HG03064 (cell line): ENCODE data around the gene TAMALIN.

Experiments used
- ATAC-seq: cut with Tn5 transposase; IDR thresholded peaks from one replicate; pipeline ENCODE4 v1.9.1; 2021; ENCODE audit warnings: low read depth; ENCODE audit not compliant: unreplicated experiment

Gene TAMALIN

GRCh38 chr12:52052468-52053186 lies 45.9 kb downstream of the TAMALIN start:
- ATAC-seq: no peak

DNA sequence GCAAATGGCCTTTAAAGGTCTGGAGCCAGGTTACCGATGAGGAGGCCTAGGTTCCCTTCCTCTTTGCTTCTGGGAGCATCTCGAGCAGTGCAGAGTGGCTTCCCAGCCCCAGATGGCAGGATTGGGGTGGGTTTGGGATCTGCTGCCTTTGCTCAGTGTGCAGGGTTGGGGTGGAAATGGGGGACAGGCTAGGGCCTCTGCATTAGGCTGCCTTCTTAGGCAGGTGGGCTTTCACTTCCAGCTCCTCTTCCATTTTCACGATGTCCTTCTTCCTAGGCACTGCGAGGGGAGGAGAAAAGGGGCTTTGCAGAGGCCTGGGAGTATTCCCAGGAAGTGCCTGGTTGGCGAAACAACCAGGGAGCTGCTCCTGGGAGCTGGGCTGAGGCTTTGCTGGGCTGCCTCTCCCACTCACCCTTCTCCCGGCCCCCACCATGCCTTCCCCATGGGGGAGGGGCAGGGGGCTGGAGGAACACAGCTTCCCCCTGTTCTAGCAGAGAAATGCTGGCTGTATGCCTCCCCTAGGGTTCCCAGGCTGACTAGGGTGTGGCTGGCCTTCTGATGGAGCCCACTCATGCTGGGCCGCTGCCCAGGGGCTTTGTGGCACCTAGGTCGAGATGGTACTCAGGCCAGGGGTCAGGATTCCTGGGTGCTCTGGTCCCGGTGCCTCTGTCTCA lies 46.9 kb downstream of the TAMALIN start:
- no peak for ATAC-seq

DNA sequence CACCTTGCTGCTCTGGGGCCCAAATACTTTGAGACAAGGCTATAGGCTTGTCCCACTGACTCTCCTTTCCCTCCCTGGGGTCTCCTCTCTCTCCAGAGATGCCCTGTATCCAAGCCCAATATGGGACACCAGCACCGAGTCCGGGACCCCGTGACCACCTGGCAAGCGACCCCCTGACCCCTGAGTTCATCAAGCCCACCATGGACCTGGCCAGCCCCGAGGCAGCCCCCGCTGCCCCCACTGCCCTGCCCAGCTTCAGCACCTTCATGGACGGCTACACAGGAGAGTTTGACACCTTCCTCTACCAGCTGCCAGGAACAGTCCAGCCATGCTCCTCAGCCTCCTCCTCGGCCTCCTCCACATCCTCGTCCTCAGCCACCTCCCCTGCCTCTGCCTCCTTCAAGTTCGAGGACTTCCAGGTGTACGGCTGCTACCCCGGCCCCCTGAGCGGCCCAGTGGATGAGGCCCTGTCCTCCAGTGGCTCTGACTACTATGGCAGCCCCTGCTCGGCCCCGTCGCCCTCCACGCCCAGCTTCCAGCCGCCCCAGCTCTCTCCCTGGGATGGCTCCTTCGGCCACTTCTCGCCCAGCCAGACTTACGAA lies 47.6 kb downstream of the TAMALIN start:
- no peak for ATAC-seq

DNA sequence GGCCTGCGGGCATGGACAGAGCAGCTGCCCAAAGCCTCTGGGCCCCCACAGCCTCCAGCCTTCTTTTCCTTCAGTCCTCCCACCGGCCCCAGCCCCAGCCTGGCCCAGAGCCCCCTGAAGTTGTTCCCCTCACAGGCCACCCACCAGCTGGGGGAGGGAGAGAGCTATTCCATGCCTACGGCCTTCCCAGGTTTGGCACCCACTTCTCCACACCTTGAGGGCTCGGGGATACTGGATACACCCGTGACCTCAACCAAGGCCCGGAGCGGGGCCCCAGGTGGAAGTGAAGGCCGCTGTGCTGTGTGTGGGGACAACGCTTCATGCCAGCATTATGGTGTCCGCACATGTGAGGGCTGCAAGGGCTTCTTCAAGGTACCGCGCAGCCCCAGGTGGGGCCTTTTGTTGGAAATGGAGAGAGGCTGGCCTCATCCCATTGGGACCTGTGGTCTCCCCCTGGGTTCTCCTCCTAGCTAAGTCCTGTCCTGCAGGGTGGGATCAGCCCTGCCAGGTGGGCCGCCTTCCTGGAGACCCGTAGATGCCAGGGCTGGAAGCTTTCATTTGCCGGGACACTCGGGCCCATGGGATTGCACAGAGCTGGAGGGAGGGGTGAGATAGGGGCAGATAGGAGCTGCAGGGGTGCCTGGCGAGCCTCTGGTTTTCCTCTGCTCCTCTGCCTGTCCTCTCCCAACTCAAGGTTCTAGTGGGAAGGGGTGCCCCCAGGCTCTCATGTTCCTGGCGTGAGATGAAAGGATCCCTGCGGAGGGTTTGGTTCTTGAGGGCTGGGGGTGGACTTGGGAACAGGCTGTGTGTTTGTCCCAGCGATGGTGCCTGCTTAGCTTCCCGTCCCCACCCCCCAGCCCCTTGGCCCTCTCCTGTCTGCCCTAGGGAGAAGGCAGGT lies 48.3 kb downstream of the TAMALIN start:
- ATAC-seq: no peak

DNA sequence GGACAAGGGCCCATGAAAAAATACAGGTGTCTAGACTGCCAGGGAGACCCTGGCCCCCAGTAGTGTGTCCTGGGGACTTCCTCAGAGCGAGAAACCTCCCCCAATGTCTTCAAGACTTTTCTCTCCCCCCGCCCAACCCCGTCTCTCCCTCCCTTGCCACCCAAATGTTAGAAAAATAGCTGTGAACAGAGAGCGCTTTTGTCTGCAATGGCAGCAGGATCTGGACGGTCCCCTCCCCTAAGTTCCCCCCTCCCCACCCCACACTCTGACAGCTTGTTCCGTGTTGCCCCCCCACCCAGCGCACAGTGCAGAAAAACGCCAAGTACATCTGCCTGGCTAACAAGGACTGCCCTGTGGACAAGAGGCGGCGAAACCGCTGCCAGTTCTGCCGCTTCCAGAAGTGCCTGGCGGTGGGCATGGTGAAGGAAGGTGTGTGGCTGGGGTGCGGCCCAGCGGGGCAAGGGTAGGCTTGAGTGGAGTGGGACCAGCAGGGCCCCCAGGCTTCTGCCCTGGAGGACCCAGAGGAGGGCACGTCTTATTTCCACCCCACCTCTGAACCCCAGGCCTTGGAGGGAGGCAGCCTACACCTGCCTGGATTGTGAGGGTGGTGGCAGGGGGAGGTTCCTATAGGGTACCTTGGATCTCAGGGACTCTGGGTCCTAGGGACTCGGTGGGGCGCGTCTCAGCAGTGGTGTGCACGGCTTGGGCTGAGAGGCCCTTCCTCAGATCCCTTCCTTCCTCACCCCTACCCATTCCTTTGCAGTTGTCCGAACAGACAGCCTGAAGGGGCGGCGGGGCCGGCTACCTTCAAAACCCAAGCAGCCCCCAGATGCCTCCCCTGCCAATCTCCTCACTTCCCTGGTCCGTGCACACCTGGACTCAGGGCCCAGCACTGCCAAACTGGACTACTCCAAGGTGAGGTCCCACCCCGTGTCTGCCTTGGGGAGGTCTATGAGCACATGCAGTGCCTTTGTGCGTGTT lies 49.3 kb downstream of the TAMALIN start:
- no peak for ATAC-seq

GRCh38 chr12:52056801-52057637 lies 50.3 kb downstream of the TAMALIN start:
- no peak for ATAC-seq

- ATAC-seq: no peak
These were observed 51.2 kb downstream of the TAMALIN start for GRCh38 chr12:52057638-52058576.

GRCh38 chr12:52058631-52059361 lies 52.0 kb downstream of the TAMALIN start:
- ATAC-seq: no peak

DNA sequence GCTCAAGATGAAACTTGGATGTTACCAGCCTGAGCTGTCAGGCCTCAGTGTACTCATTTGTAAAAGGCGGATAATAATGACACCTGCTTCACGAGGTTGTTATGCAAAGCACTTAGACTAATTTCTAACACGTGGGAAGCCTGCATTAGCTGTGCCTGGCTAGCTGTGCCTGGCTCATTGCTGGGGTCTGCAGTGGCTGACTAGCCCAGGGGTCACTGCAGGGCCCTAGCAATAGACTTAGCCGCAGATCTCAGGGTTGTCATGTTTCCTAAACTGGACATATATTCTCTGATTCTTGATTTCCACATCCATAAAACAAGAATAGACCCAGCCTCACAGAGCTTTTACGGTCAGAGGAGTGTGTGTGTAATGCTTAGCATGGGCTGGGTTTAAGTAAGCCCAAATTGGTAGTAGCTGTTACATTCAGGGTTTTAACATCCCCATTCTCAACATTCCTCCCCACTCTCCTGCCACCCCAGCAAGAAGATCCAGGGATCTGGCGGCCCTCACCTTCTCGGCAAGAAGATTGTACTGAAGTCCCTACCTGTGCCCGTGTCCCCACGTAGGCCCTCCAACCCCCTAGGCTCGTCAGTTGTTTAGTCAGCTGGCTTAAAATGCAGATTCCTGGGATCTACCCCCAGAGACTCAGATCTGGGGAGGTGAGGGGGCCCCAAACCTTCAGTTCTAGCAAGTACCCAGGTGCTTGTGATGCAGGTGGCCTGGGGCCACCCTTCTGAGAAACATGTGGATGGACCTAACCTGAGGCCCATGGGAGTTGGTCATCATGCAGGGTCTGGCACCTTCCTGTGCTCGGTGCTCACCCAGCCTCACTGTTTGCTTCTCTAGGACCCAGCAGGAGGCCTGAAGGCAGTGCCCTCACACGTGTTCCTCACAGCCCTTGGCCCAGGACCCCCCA lies 53.1 kb downstream of the TAMALIN start:
- no peak for ATAC-seq

DNA sequence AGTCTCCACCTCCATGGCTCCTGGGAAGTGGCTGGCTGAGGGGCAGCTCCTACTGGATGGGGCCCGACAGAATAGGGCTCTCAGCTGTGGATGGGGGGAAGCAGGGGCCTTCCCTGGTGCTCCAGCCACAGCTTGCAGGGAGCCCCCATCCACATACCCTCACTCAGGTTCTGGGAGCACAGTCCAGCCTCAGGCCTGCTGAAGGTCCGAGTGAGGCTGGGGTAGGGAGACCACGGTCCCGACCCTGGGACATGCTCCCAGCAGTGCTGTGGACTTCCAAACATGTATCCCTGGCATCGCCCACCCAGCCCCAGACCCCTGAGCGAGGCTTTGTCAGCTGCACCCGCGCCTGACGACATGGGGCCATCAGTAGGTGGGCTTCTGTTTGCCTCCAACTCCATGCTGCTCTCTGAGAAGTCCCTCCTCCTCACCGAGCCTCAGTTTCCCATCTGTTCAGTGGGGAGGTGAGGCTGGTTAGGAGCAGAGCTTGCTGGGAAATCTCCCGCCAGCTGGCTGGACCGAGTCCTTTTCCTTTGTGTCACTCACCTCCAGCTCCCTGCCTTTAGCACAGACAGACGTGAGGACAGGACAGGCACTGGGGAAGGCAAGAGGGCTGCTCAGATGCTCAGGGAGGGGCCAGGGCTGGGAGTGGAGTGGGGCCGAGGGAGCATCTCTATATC lies 53.9 kb downstream of the TAMALIN start:
- no peak for ATAC-seq

DNA sequence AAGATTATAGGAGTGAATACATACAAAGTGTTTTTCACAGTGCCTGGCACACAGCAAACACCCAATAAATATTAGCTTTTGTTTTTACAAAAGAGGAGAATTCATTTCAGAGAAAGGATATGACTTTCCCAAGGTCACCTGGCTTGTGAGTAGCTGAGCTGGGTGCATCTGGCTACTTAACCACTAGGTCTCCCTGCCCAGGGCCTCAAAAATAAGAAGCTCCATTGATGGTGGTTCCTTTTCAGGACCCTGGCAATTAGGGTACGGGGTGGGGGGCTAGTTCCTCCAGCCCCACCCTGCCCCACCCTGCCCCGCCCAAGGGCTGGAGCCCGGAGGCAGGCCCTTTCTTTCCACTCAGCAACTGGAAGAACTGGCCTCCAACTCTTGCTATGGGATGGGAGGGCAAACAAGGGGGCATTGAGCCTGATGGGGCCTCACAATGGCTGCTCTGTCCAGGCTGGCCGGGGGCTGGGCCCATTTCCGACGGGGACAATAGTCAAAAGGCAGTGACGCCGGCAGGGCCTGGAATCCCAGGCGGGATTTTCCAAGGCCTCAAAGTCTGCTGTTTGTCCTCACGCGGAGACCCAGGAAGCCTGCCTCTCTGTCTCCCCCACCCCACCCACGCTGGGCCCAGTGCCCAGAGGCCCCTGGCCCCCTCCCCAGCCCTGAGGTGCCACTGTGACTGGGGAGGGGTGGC lies 54.9 kb downstream of the TAMALIN start:
- ATAC-seq: no peak

DNA sequence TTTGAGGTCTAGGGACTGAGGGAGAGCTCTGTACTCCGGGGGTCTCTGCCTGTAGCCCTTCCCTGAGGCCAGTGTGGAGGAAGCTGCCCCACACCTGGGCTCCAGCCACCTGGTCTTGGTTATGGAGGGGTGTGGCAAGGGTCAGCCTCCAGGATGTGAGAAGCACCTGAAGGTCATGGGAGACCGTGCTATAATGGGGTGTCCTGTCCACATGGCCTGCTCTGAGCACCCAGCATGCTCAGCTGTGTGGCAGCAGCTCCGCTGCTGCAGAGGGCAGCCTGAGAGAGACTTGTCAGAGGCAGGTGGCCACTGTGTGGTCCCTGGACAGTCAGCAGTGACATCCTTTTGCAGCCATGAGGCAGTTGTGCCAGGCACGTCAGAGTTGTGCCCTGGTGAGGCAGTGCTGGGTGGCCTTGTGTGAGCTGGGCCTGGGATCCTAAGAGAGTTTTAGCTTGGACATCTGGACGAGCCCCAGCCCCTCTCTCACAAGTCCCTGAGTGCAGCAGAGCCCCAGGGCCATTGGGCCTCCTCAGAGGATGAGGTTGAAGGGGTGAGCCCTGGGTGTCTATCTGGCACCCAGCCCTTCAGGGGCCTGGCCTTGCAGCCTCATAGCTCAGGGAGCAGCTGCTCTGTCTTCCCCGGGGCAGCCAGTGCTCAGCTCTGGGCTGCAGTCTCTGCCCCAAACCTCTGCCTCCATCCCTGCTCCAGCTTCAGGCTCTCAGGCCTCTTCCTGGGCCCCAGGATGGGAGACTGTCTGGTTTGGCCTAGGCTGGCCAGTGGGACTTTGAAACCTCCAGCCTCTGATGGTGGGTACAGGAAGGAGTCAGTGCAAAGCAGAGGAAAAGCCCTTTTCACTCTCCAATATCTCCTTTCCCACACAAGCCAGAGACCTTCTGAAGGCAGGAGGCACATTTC lies 55.7 kb downstream of the TAMALIN start:
- no peak for ATAC-seq

- no peak for ATAC-seq
These were observed 56.6 kb downstream of the TAMALIN start for GRCh38 chr12:52063082-52063924.
